NCI-H226 (cell line): ENCODE results near the gene ASTN1.
"Not testable (repeated sequence)": the region's sequence is repeated elsewhere in the genome, so short reads cannot be mapped to it uniquely, and the experiment has no call there.

Source experiments
- DNase-seq: peaks from one replicate; pipeline ENCODE4 v3.0.0-alpha.2; 2015

ASTN1 gene

GRCh38 chr1:177103005-177103852 lies 61.3 kb downstream of the ASTN1 start:
- DNase-seq = no peak

- no peak for DNase-seq
Observed at GRCh38 chr1:177092001-177092400, 72.5 kb downstream of the ASTN1 start.

- no peak for DNase-seq
Observed at GRCh38 chr1:177091040-177091439, 73.5 kb downstream of the ASTN1 start.

- DNase-seq = no peak
Observed at GRCh38 chr1:177088966-177089365, 75.5 kb downstream of the ASTN1 start.

- no peak for DNase-seq
Observed at GRCh38 chr1:177082855-177083693, 81.4 kb downstream of the ASTN1 start.

- DNase-seq = no peak
Observed at GRCh38 chr1:177080564-177080963, 83.9 kb downstream of the ASTN1 start.

GRCh38 chr1:177077734-177078499 lies 86.6 kb downstream of the ASTN1 start:
- DNase-seq = no peak

- no peak for DNase-seq
Observed at GRCh38 chr1:177077006-177077405, 87.5 kb downstream of the ASTN1 start.

GRCh38 chr1:177074811-177075210 lies 89.7 kb downstream of the ASTN1 start:
- not testable (repeated sequence) for DNase-seq

- no peak for DNase-seq
Observed at GRCh38 chr1:177069490-177069889, 95.0 kb downstream of the ASTN1 start.

- no peak for DNase-seq
Observed at GRCh38 chr1:177067752-177068410, 96.6 kb downstream of the ASTN1 start.

GRCh38 chr1:177065430-177065829 lies 99.1 kb downstream of the ASTN1 start:
- no peak for DNase-seq

- DNase-seq = no peak
Observed at GRCh38 chr1:177063648-177064047, 100.9 kb downstream of the ASTN1 start.

GRCh38 chr1:177054542-177054941 lies 110.0 kb downstream of the ASTN1 start:
- DNase-seq = no peak

GRCh38 chr1:177053648-177054047 lies 110.9 kb downstream of the ASTN1 start:
- no peak for DNase-seq

GRCh38 chr1:177048314-177049069 lies 116.0 kb downstream of the ASTN1 start:
- no peak for DNase-seq

- no peak for DNase-seq
Observed at GRCh38 chr1:177045151-177045550, 119.4 kb downstream of the ASTN1 start.

GRCh38 chr1:177044390-177044789 lies 120.1 kb downstream of the ASTN1 start:
- no peak for DNase-seq

GRCh38 chr1:177043597-177043996 lies 120.9 kb downstream of the ASTN1 start:
- no peak for DNase-seq

- no peak for DNase-seq
Observed at GRCh38 chr1:177035586-177035985, 128.9 kb downstream of the ASTN1 start.

GRCh38 chr1:177033628-177034027 lies 130.9 kb downstream of the ASTN1 start:
- DNase-seq = no peak

GRCh38 chr1:177032434-177032833 lies 132.1 kb downstream of the ASTN1 start:
- no peak for DNase-seq
